Neural crest cell (in vitro differentiated cells): ENCODE measurements around the gene HOXC9. TPM values are rescaled to one million over a fixed set of nuclear protein-coding genes. Genes with fewer than 3 reads are reported as not detected.

ENCODE experiments used
- DNase-seq: peaks from one replicate; pipeline ENCODE4 v3.0.0; 2021; ENCODE audit warnings: low read depth, mixed read lengths, low spot score
- H3K27ac Mint-ChIP-seq: one replicate; pipeline ENCODE4 v1.8.0; 2021; ENCODE audit warnings: mild to moderate bottlenecking, mixed read lengths; ENCODE audit not compliant: unreplicated experiment
- H3K27me3 Mint-ChIP-seq: 2 replicates; pipeline ENCODE4 v1.8.0; 2021; ENCODE audit warnings: low read depth, mild to moderate bottlenecking, mixed read lengths
- H3K36me3 Mint-ChIP-seq: 2 replicates; pipeline ENCODE4 v1.8.0; 2021; ENCODE audit warnings: low read depth, mild to moderate bottlenecking, mixed read lengths
- H3K4me1 Mint-ChIP-seq: 2 replicates; pipeline ENCODE4 v1.8.0; 2021; ENCODE audit warnings: mixed read lengths
- H3K4me3 Mint-ChIP-seq: one replicate; pipeline ENCODE4 v1.8.0; 2021; ENCODE audit warnings: mild to moderate bottlenecking, mixed read lengths
- H3K9me3 Mint-ChIP-seq: 2 replicates; pipeline ENCODE4 v1.8.0; 2021; ENCODE audit warnings: mixed read lengths
- total RNA-seq: library from RNA; stranded (reverse); gene quantifications from 2 replicates; pipeline ENCODE4 v1.2.1, GENCODE V29; 2021
- TF ChIP-seq, protein P1 (sequence below): fragments of 200-600 bp; sonication (generic); conservative IDR thresholded peaks from 2 replicates; pipeline ENCODE4 v1.5.0; 2021; ENCODE audit warnings: antibody characterized with exemption, mild to moderate bottlenecking

Gene HOXC9
- total RNA-seq, 1 donor from 2014 or later, result 6.3 TPM

DNA sequence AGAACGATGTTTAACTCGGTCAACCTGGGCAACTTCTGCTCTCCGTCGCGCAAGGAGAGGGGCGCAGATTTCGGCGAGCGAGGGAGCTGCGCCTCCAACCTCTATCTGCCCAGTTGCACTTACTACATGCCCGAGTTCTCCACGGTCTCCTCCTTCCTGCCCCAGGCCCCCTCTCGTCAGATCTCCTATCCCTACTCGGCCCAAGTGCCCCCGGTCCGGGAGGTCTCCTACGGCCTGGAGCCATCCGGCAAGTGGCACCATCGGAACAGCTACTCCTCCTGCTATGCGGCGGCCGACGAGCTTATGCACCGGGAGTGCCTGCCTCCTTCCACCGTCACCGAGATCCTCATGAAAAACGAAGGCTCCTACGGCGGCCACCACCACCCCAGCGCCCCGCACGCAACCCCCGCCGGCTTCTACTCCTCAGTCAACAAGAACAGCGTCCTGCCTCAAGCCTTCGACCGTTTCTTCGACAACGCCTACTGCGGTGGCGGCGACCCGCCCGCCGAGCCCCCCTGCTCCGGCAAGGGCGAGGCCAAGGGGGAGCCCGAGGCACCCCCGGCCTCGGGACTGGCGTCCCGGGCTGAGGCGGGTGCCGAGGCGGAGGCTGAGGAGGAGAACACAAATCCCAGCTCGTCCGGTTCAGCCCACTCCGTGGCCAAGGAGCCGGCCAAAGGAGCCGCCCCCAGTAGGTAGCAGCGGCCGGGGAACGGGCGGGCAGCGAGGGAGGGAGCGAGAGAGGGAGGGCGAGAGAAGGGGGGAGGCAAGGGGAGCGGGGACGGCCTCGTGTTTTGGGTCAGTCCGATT lies 26.5 kb upstream of the HOXC9 start:
- no peak overlapping the region for H3K27ac Mint-ChIP-seq
- peaks cover 7% of the 10 kb centered on the region for H3K36me3 Mint-ChIP-seq
- TF ChIP-seq, protein P1, sequence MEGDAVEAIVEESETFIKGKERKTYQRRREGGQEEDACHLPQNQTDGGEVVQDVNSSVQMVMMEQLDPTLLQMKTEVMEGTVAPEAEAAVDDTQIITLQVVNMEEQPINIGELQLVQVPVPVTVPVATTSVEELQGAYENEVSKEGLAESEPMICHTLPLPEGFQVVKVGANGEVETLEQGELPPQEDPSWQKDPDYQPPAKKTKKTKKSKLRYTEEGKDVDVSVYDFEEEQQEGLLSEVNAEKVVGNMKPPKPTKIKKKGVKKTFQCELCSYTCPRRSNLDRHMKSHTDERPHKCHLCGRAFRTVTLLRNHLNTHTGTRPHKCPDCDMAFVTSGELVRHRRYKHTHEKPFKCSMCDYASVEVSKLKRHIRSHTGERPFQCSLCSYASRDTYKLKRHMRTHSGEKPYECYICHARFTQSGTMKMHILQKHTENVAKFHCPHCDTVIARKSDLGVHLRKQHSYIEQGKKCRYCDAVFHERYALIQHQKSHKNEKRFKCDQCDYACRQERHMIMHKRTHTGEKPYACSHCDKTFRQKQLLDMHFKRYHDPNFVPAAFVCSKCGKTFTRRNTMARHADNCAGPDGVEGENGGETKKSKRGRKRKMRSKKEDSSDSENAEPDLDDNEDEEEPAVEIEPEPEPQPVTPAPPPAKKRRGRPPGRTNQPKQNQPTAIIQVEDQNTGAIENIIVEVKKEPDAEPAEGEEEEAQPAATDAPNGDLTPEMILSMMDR, result no peak
- H3K27me3 Mint-ChIP-seq, result peaks cover 98% of the 10 kb centered on the region
- H3K4me3 Mint-ChIP-seq, result peak overlapping the region; percentile 34
- no peaks in the 10 kb centered on the region for H3K9me3 Mint-ChIP-seq
- no peak for DNase-seq
- no peaks in the 10 kb centered on the region for H3K4me1 Mint-ChIP-seq

DNA sequence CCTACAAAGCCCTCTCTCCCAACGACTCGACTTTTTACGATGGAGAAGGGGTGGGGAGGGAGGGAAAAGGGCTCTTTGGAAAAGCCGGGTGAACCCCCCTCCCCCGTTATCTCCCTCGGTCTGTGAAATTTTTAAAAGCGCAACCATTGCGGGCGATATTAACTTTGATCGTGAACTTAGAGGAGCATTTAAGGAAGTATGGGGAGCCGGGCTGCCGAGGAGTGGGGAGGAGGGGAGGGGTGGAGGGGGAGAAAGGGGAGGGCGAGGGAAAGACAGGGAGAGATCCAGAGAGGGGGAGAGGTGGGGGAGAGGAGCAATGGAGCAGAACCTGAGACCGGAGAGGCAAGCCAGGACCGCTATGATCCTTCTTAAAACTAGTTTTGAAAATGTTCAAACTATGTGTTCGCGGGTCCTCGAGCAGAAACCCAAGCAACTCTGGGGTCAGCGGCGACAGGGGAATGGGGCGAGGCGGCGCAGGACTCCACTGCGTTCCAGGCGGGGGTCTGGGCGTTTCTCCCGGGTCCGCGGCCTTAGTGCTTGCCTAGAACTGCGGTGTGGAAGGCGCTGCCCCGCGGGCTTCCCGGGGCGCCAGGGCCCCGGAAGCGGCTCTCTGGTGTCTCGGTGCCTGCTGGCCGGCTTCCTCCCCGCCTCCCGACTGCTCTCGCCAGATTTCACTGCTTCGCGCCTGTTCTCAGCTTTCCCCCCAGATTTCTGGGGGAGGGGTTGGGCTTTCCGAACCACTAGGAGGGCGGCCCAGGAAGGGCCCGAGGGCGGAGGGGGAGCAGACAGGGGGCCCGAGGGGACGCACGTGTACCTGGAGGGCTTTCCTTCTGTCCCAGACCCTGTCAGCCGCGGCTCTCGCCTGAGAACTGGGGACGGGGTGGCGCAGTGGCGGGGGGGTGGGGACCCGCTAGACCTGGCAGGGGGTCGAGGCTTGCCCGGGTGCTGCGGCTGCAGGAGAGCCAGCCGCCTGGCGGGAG lies 25.6 kb upstream of the HOXC9 start, which contains the start of gene HOTAIR:
Gene HOTAIR (minus strand): TSS at position 871 of the 980 bp plus-strand sequence.
- Mint-ChIP-seq H3K4me3 (no peak within 1 kb of the TSS), H3K27me3 (peaks cover 98% of the 10 kb centered on the region), H3K36me3 (peaks cover 7% of the 10 kb centered on the region), H3K4me1 (no peaks in the 10 kb centered on the region), H3K9me3 (no peaks in the 10 kb centered on the region), H3K27ac (no peak within 1 kb of the TSS)
- DNase-seq, result no peak
- TF ChIP-seq, protein P1, result no peak

DNA sequence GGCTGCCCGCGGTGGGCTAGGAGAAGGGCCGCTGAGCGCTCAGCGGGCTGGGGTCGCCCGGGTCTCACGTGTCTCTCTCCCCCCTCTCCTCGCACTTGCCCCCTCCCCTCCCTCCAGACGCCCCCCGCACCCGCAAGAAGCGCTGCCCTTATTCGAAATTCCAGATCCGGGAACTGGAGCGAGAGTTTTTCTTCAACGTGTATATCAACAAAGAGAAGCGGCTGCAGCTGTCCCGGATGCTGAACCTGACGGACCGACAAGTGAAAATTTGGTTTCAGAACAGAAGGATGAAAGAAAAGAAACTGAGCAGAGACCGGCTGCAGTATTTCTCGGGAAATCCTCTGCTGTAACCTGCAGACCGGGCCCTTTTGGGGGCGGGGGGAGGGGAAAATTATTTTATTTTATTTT lies 24.9 kb upstream of the HOXC9 start:
- DNase-seq, result no peak

DNA sequence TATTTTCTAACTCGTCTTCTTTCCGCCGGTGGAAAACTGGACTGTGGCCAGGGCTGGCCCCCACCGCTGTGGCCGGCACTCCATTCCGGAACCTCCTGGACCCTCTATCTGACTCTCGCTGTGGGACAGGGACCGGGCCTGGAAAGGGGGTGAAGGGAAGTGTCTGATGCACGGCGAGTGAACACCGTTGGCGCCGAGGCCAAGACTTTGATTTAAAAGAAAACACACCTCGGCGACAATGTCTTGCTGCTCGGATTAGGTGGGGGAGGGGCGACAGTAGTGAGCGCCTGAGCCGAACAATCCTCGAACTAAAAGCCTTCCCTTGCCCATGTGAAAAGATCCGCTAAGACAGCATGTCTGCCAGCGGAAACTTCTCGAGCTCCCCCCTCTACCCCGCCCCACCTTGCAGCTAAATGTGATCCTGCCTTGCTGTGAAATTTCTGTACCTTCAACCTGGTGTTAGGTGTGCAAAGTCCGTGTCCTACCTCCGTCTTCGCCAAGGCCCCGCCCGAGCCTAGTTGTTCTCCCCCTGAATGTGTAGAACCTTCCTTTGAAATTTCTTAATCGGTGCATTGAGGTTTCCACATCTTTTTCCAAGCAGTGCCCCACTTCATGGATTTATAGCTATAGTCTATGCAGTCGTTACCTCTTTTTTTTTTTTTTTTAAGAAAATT lies 24.3 kb upstream of the HOXC9 start:
- TF ChIP-seq, protein P1, result no peak
- Mint-ChIP-seq H3K27me3 (peaks cover 98% of the 10 kb centered on the region), H3K36me3 (peaks cover 7% of the 10 kb centered on the region), H3K9me3 (no peaks in the 10 kb centered on the region), H3K27ac (no peak overlapping the region), H3K4me3 (no peak overlapping the region), H3K4me1 (no peaks in the 10 kb centered on the region)
- no peak for DNase-seq

More for the DNA sequence above, 24.9 kb upstream of the HOXC9 start:
- H3K27ac Mint-ChIP-seq, result no peak overlapping the region
- H3K27me3 Mint-ChIP-seq, result peaks cover 98% of the 10 kb centered on the region
- no peaks in the 10 kb centered on the region for H3K9me3 Mint-ChIP-seq
- H3K4me3 Mint-ChIP-seq, result no peak overlapping the region
- TF ChIP-seq, protein P1, result no peak
- no peaks in the 10 kb centered on the region for H3K4me1 Mint-ChIP-seq
- H3K36me3 Mint-ChIP-seq, result peaks cover 7% of the 10 kb centered on the region
